Spleen (tissue), 7 donors: Measurements from ENCODE around the gene SIK3.

Source experiments
- POLR2A ChIP-seq, 3 donors: fragments of 450-650 bp; IDR thresholded peaks; one replicate each; pipeline ENCODE4 v1.5.1; 2017; ENCODE audit warnings: antibody characterized with exemption in 3 of 3, mild to moderate bottlenecking in 1 of 3
- TF ChIP-seq, protein P1 (sequence below), 11 experiments: fragments of 200-600 bp in 7 of 11; fragments of 450-650 bp in 4 of 11; sonication (generic) in 4 of 11; IDR thresholded peaks in 8 of 11; conservative IDR thresholded peaks in 3 of 11; 1 replicate in 7 of 11; 2 replicates in 4 of 11; pipeline versions ENCODE4 v1.4.0 to v1.8.0; 2016 to 2021; ENCODE audit warnings: antibody characterized with exemption in 11 of 11, inconsistent platforms in 4 of 11, mild to moderate bottlenecking in 1 of 11
- donor health status: DM: no; HTN: no; CAD: no; lungs with moderate emphysema.
- donor health status: DM: no; HTN: no; CAD: no.
- donor health status: DM: no; HTN: no; CAD: no.

GRCh38 chr11:117128289-117128688, 30.1 kb upstream of the SIK3 start:
- TF ChIP-seq POLR2A (IDR thresholded peaks at IDR 0.05), result no peak
- TF ChIP-seq, protein P1, sequence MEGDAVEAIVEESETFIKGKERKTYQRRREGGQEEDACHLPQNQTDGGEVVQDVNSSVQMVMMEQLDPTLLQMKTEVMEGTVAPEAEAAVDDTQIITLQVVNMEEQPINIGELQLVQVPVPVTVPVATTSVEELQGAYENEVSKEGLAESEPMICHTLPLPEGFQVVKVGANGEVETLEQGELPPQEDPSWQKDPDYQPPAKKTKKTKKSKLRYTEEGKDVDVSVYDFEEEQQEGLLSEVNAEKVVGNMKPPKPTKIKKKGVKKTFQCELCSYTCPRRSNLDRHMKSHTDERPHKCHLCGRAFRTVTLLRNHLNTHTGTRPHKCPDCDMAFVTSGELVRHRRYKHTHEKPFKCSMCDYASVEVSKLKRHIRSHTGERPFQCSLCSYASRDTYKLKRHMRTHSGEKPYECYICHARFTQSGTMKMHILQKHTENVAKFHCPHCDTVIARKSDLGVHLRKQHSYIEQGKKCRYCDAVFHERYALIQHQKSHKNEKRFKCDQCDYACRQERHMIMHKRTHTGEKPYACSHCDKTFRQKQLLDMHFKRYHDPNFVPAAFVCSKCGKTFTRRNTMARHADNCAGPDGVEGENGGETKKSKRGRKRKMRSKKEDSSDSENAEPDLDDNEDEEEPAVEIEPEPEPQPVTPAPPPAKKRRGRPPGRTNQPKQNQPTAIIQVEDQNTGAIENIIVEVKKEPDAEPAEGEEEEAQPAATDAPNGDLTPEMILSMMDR (IDR thresholded peaks at IDR 0.05 in 8 of 11, conservative IDR thresholded peaks at IDR 0.05 in 3 of 11), result no peak
